Peyer's patch (tissue), 4 donors: ENCODE measurements around the gene TEX19.

Experiments
- CTCF ChIP-seq, 6 experiments: fragments of 450-650 bp in 4 of 6; fragments of 200-600 bp in 2 of 6; sonication (generic) in 1 of 6; IDR thresholded peaks; one replicate each; pipeline ENCODE4 v1.5.1; 2017 to 2019; ENCODE audit warnings: antibody characterized with exemption in 6 of 6, mild to moderate bottlenecking in 3 of 6, moderate library complexity in 1 of 6
- POLR2A ChIP-seq, 2 donors: fragments of 450-650 bp; IDR thresholded peaks; one replicate each; pipeline ENCODE4 v1.5.1; 2017; ENCODE audit warnings: antibody characterized with exemption in 2 of 2, mild to moderate bottlenecking in 2 of 2, moderate library complexity in 2 of 2

GRCh38 chr17:82354804-82355308, 4.2 kb upstream of the TEX19 start:
- TF ChIP-seq CTCF (IDR thresholded peaks at IDR 0.05) = no peak
- TF ChIP-seq POLR2A (IDR thresholded peaks at IDR 0.05) = no peak
